CD4-positive, alpha-beta memory T cell (primary cell): ENCODE measurements around the gene NISCH. TPM values are rescaled to one million over a fixed set of nuclear protein-coding genes. Genes with fewer than 3 reads are reported as not detected.

ENCODE experiments used
- CTCF ChIA-PET: fragments of 350-600 bp; sonication (Branson Sonifier 250); formaldehyde crosslinking; loops from one replicate; lab custom pipeline; 2021; ENCODE audit warnings: inconsistent platforms; ENCODE audit not compliant: partially characterized antibody; lab: Charles Lee
- POLR2A ChIA-PET: fragments of 350-600 bp; sonication (Branson Sonifier 250); formaldehyde crosslinking; loops from one replicate; lab custom pipeline; 2021; ENCODE audit not compliant: partially characterized antibody; lab: Charles Lee
- DNase-seq, 5 donors: peaks; one replicate each; pipeline versions ENCODE4 v3.0.0 to v3.0.0-alpha.2; 2020 to 2022; ENCODE audit warnings: mixed read lengths in 1 of 5
- H3K27ac ChIP-seq: one replicate; pipeline ENCODE4 v1.7.0; 2013; ENCODE audit warnings: low read depth, low read length
- H3K27me3 ChIP-seq: 2 replicates; pipeline ENCODE4 v1.7.0; 2013; ENCODE audit warnings: mild to moderate bottlenecking, low read length, moderate library complexity; ENCODE audit not compliant: insufficient read depth
- H3K36me3 ChIP-seq: 2 replicates; pipeline ENCODE4 v1.7.0; 2013; ENCODE audit warnings: mild to moderate bottlenecking, low read length, moderate library complexity; ENCODE audit not compliant: insufficient read depth
- H3K4me1 ChIP-seq: 2 replicates; pipeline ENCODE4 v1.7.0; 2013; ENCODE audit warnings: mild to moderate bottlenecking, low read length, moderate library complexity; ENCODE audit not compliant: insufficient read depth
- H3K4me3 ChIP-seq, 2 donors: one replicate each; pipeline ENCODE4 v1.7.0; 2013; ENCODE audit warnings: low read length in 2 of 2, mild to moderate bottlenecking in 1 of 2
- H3K9me3 ChIP-seq, 2 donors: one replicate each; pipeline ENCODE4 v1.7.0; 2013; ENCODE audit warnings: low read length in 2 of 2, control low read depth in 1 of 2; ENCODE audit not compliant: control insufficient read depth in 1 of 2
- H3K27ac Mint-ChIP-seq, 7 donors: one replicate each; pipeline ENCODE4 v1.8.0; 2020 to 2021; ENCODE audit warnings: mixed read lengths in 7 of 7, mild to moderate bottlenecking in 6 of 7, inconsistent platforms in 3 of 7, moderate library complexity in 3 of 7
- H3K27me3 Mint-ChIP-seq, 2 donors: one replicate each; pipeline ENCODE4 v1.8.0; 2020 to 2021; ENCODE audit warnings: mixed read lengths in 2 of 2
- H3K36me3 Mint-ChIP-seq, 2 donors: one replicate each; pipeline ENCODE4 v1.8.0; 2020 to 2021; ENCODE audit warnings: mixed read lengths in 2 of 2, inconsistent platforms in 1 of 2, mild to moderate bottlenecking in 1 of 2
- H3K4me1 Mint-ChIP-seq, 4 donors: one replicate each; pipeline ENCODE4 v1.8.0; 2020 to 2021; ENCODE audit warnings: mixed read lengths in 4 of 4, mild to moderate bottlenecking in 1 of 4
- H3K4me3 Mint-ChIP-seq, 8 donors: one replicate each; pipeline ENCODE4 v1.8.0; 2020 to 2021; ENCODE audit warnings: mixed read lengths in 8 of 8, mild to moderate bottlenecking in 7 of 8, moderate library complexity in 6 of 8, inconsistent platforms in 3 of 8
- H3K9me3 Mint-ChIP-seq, 8 donors: one replicate each; pipeline ENCODE4 v1.8.0; 2020 to 2021; ENCODE audit warnings: mixed read lengths in 8 of 8, mild to moderate bottlenecking in 5 of 8, inconsistent platforms in 3 of 8, moderate library complexity in 1 of 8
- intact Hi-C: fragments of 100-400 bp; cut with micrococcal nuclease; formaldehyde crosslinking; loops from one replicate; pipeline ENCODE4 v1.15.1; 2023
- polyA plus RNA-seq, 2 donors: library from polyadenylated mRNA; unstranded; fragments of 300-500 nt; fragmentation: Illumina TruSeq; gene quantifications; one replicate each; pipeline ENCODE4 v1.2.3, GENCODE V29; 2021
- total RNA-seq, 2 experiments: library from RNA; stranded (reverse); gene quantifications; one replicate each; pipeline ENCODE4 v1.2.3, GENCODE V29; 2021

Gene NISCH
- total and polyA plus RNA-seq, 4 experiments from 2014 or later, result 10.2 to 205 (median 107) TPM

GRCh38 chr3:52537726-52538421 is 82.5 kb downstream of the NISCH start:
- no peak for DNase-seq
- peaks cover 24 to 63% (median 46%) of the 10 kb centered on the region in 4 donors for H3K4me1 Mint-ChIP-seq
- peak overlapping the region; percentile 74 for H3K27ac ChIP-seq
- H3K27me3 ChIP-seq, result no peaks in the 10 kb centered on the region
- H3K36me3 Mint-ChIP-seq, result peaks cover 7 to 30% of the 10 kb centered on the region in 2 donors
- H3K4me1 ChIP-seq, result peaks cover 39% of the 10 kb centered on the region
- H3K27me3 Mint-ChIP-seq, result no peaks in the 10 kb centered on the region
- H3K4me3 Mint-ChIP-seq, result peak overlapping the region; percentile 98 to 100 (median 100)
- H3K36me3 ChIP-seq, result no peaks in the 10 kb centered on the region
- H3K9me3 ChIP-seq, result no peaks in the 10 kb centered on the region
- CTCF ChIA-PET, result interaction anchor here (0.6 kb wide), 1 partner anchor 9 kb away, joined by 3 read pairs; no protein-coding TSS in a partner anchor
- intact Hi-C loops, result loop anchor here (2.0 to 5.0 kb wide), 3 partner anchors 81 to 1037 kb away; partner anchors contain the start of genes DCAF1, GNL3 and PBRM1
- H3K27ac Mint-ChIP-seq, result peak overlapping the region; percentile 65 to 100 (median 99)
- peak overlapping the region; percentile 83 to 95 for H3K4me3 ChIP-seq
- peaks cover 0 to 3% (median 0%) of the 10 kb centered on the region in 8 donors for H3K9me3 Mint-ChIP-seq
- POLR2A ChIA-PET, result interaction anchor here (0.6 kb wide), 1 partner anchor 43 kb away, joined by 3 read pairs; no protein-coding TSS in a partner anchor

GRCh38 chr3:52539010-52539653 is 83.7 kb downstream of the NISCH start:
- Mint-ChIP-seq H3K4me1 (peaks cover 26 to 63% (median 46%) of the 10 kb centered on the region in 4 donors), H3K27me3 (no peaks in the 10 kb centered on the region), H3K36me3 (peaks cover 7 to 34% of the 10 kb centered on the region in 2 donors), H3K9me3 (peaks cover 0 to 3% (median 0%) of the 10 kb centered on the region in 8 donors), H3K4me3 (peak overlapping the region; percentile 40 to 100 (median 69)), H3K27ac (peak overlapping the region; percentile 2 to 89 (median 82))
- DNase-seq, result no peak
- Histone ChIP-seq H3K4me3 (no peak overlapping the region), H3K27me3 (no peaks in the 10 kb centered on the region), H3K9me3 (no peaks in the 10 kb centered on the region), H3K36me3 (no peaks in the 10 kb centered on the region), H3K27ac (no peak overlapping the region), H3K4me1 (peaks cover 38% of the 10 kb centered on the region)
- ChIA-PET POLR2A (interaction anchor here (0.9 kb wide), 1 partner anchor 13 kb away, joined by 3 read pairs; no protein-coding TSS in a partner anchor), CTCF (no interaction called here)
- intact Hi-C loops, result loop anchor here (5.0 kb wide), 1 partner anchor 148 kb away; the partner anchor contains the start of genes GNL3 and PBRM1

- CTCF ChIA-PET, result no interaction called here
- no peaks in the 10 kb centered on the region for H3K27me3 Mint-ChIP-seq
- H3K36me3 Mint-ChIP-seq, result peaks cover 14 to 42% of the 10 kb centered on the region in 2 donors
- Histone ChIP-seq H3K27me3 (no peaks in the 10 kb centered on the region), H3K27ac (no peak overlapping the region), H3K4me1 (peaks cover 33% of the 10 kb centered on the region), H3K36me3 (no peaks in the 10 kb centered on the region), H3K4me3 (no peak overlapping the region), H3K9me3 (no peaks in the 10 kb centered on the region)
- peaks cover 24 to 59% (median 37%) of the 10 kb centered on the region in 4 donors for H3K4me1 Mint-ChIP-seq
- POLR2A ChIA-PET, result no interaction called here
- peak overlapping the region in 4 of 7 donors; percentile 21 to 75 (median 47) for H3K27ac Mint-ChIP-seq
- no peak for DNase-seq
- intact Hi-C loops, result no loop called here
- peaks cover 0 to 3% (median 0%) of the 10 kb centered on the region in 8 donors for H3K9me3 Mint-ChIP-seq
- H3K4me3 Mint-ChIP-seq, result no peak overlapping the region
These were observed 85.6 kb downstream of the NISCH start for GRCh38 chr3:52541050-52541449.

Other genes with a start within 250 kb of the NISCH start
- 1 to 10 TPM; 2.3 to 3.0 TPM for gene TLR9, start 230.0 kb upstream of the NISCH start, total RNA-seq
- not detected for gene TLR9, start 230.0 kb upstream of the NISCH start, polyA plus RNA-seq
- 10 to 100 TPM; 69.3 to 76.1 TPM for gene TWF2, start 216.4 kb upstream of the NISCH start, total RNA-seq
- gene TWF2, start 216.4 kb upstream of the NISCH start, polyA plus RNA-seq, result 100 to 1,000 TPM; 122 to 124 TPM
- gene PPM1M, start 209.8 kb upstream of the NISCH start, total RNA-seq, result 10 to 100 TPM; 70.2 to 81.1 TPM
- gene PPM1M, start 209.8 kb upstream of the NISCH start, polyA plus RNA-seq, result 10 to 100 TPM; 52.0 to 85.3 TPM
- gene WDR82, start 177.0 kb upstream of the NISCH start, total RNA-seq, result 100 to 1,000 TPM; 149 to 150 TPM
- gene WDR82, start 177.0 kb upstream of the NISCH start, polyA plus RNA-seq, result 100 to 1,000 TPM in 1 of 2 donors, 10 to 100 TPM in 1; 62.3 to 143 TPM
- 10 to 100 TPM; 29.4 to 35.1 TPM for gene GLYCTK, start 167.8 kb upstream of the NISCH start, total RNA-seq
- 1 to 10 TPM; 4.9 to 9.7 TPM for gene GLYCTK, start 167.8 kb upstream of the NISCH start, polyA plus RNA-seq
- gene DNAH1, start 139.3 kb upstream of the NISCH start, total RNA-seq, result 10 to 100 TPM; 45.1 to 49.8 TPM
- 1 to 10 TPM in 1 of 2 donors, under 1 TPM in 1; 0.02 to 1.2 TPM for gene DNAH1, start 139.3 kb upstream of the NISCH start, polyA plus RNA-seq
- 10 to 100 TPM; 77.2 to 88.8 TPM for gene BAP1, start 45.6 kb upstream of the NISCH start, total RNA-seq
- 10 to 100 TPM; 10.0 to 26.9 TPM for gene BAP1, start 45.6 kb upstream of the NISCH start, polyA plus RNA-seq
- gene PHF7, start 44.9 kb upstream of the NISCH start, total RNA-seq, result 10 to 100 TPM; 13.3 to 15.1 TPM
- 10 to 100 TPM in 1 of 2 donors, 1 to 10 TPM in 1; 4.6 to 10.2 TPM for gene PHF7, start 44.9 kb upstream of the NISCH start, polyA plus RNA-seq
- under 1 TPM; 0.17 to 0.22 TPM for gene SEMA3G, start 10.5 kb upstream of the NISCH start, total RNA-seq
- under 1 TPM in 1 of 2 donors, not detected in 1; 0.29 TPM for gene SEMA3G, start 10.5 kb upstream of the NISCH start, polyA plus RNA-seq
- gene TNNC1, start 1.6 kb upstream of the NISCH start, total RNA-seq, result 1 to 10 TPM; 5.3 to 7.1 TPM
- gene TNNC1, start 1.6 kb upstream of the NISCH start, polyA plus RNA-seq, result under 1 TPM in 1 of 2 donors, not detected in 1; 0.92 TPM
- gene STAB1, start 39.7 kb downstream of the NISCH start, total RNA-seq, result 10 to 100 TPM; 11.3 to 13.9 TPM
- gene STAB1, start 39.7 kb downstream of the NISCH start, polyA plus RNA-seq, result not detected
- gene NT5DC2, start 78.3 kb downstream of the NISCH start, total RNA-seq, result 1 to 10 TPM; 5.5 to 5.8 TPM
- gene NT5DC2, start 78.3 kb downstream of the NISCH start, polyA plus RNA-seq, result 1 to 10 TPM in 1 of 2 donors, not detected in 1; 1.3 TPM
- gene UQCC5, start 81.0 kb downstream of the NISCH start, total RNA-seq, result 10 to 100 TPM; 12.1 to 13.2 TPM
- 10 to 100 TPM; 26.5 to 27.1 TPM for gene UQCC5, start 81.0 kb downstream of the NISCH start, polyA plus RNA-seq
- 10 to 100 TPM; 74.2 to 78.5 TPM for gene PBRM1, start 230.3 kb downstream of the NISCH start, total RNA-seq
- 10 to 100 TPM; 67.9 to 91.6 TPM for gene PBRM1, start 230.3 kb downstream of the NISCH start, polyA plus RNA-seq
- gene GNL3, start 230.4 kb downstream of the NISCH start, total RNA-seq, result 10 to 100 TPM; 80.3 to 88.4 TPM
- 10 to 100 TPM; 47.9 to 70.1 TPM for gene GNL3, start 230.4 kb downstream of the NISCH start, polyA plus RNA-seq